Stomach (tissue), 9 donors: ENCODE data around the gene SPAG9. TPM values are rescaled to one million over a fixed set of nuclear protein-coding genes. Genes with fewer than 3 reads are reported as not detected.

Experiments used
- DNase-seq, 2 donors: peaks; one replicate each; pipeline versions ENCODE4 v3.0.0 to v3.0.0-alpha.2; 2013 to 2019
- H3K27ac ChIP-seq, 5 donors: fragments of 200-600 bp in 4 of 5; sonication (generic) in 4 of 5; one replicate each; pipeline ENCODE4 v1.5.1; 2013 to 2019; ENCODE audit warnings: mild to moderate bottlenecking in 1 of 5, moderate library complexity in 1 of 5
- H3K27me3 ChIP-seq, 3 donors: fragments of 200-600 bp; sonication (generic); one replicate each; pipeline ENCODE4 v1.5.1; 2017 to 2019; ENCODE audit warnings: mixed run types in 1 of 3
- H3K36me3 ChIP-seq, 4 donors: fragments of 200-600 bp; sonication (generic); 1 replicate in 3 of 4; 2 replicates in 1 of 4; pipeline ENCODE4 v1.5.1; 2016 to 2019
- H3K4me1 ChIP-seq, 4 donors: fragments of 200-600 bp; sonication (generic); one replicate each; pipeline ENCODE4 v1.5.1; 2016 to 2019
- H3K4me3 ChIP-seq, 4 donors: fragments of 200-600 bp; sonication (generic) in 3 of 4; one replicate each; pipeline ENCODE4 v1.5.1; 2016 to 2019; ENCODE audit warnings: mild to moderate bottlenecking in 1 of 4
- H3K9me3 ChIP-seq, 4 donors: fragments of 200-600 bp; sonication (generic); one replicate each; pipeline ENCODE4 v1.5.1; 2016 to 2019
- CTCF ChIP-seq, 7 experiments: fragments of 450-650 bp in 4 of 7; fragments of 200-600 bp in 3 of 7; sonication (generic) in 3 of 7; IDR thresholded peaks; one replicate each; pipeline ENCODE4 v1.5.1; 2016 to 2019; ENCODE audit warnings: antibody characterized with exemption in 7 of 7, control low read depth in 2 of 7, mild to moderate bottlenecking in 1 of 7
- EP300 ChIP-seq: sonication (generic); formaldehyde crosslinking; IDR thresholded peaks from one replicate; pipeline ENCODE4 v1.6.1; 2017; ENCODE audit warnings: antibody characterized with exemption
- POLR2A ChIP-seq, 4 donors: fragments of 450-650 bp; IDR thresholded peaks; one replicate each; pipeline ENCODE4 v1.6.1; 2016; ENCODE audit warnings: antibody characterized with exemption in 4 of 4, control low read depth in 2 of 4, mild to moderate bottlenecking in 1 of 4, moderate library complexity in 1 of 4
- POLR2AphosphoS5 ChIP-seq, 3 donors: sonication (generic); formaldehyde crosslinking; IDR thresholded peaks; one replicate each; pipeline ENCODE4 v1.6.1; 2016; ENCODE audit warnings: antibody characterized with exemption in 3 of 3
- WGBS, 5 donors: extraction: QIAGEN DNeasy Blood & Tissue Kit in 3 of 5; methylation state at CpG; one replicate each; pipeline versions ENCODE4 v1.1.5 to v1.1.7; 2013 to 2018; 5-methylcytosine and 5-hydroxymethylcytosine counted together
- intact Hi-C: fragments of 100-400 bp; cut with DNase I; formaldehyde crosslinking; loops from one replicate; pipeline ENCODE4 v1.15.1; 2023; ENCODE audit warnings: low total_unique reads
- polyA plus RNA-seq, 3 donors: library from polyadenylated mRNA; stranded (reverse); fragments of 200-250 nt; gene quantifications; one replicate each; pipeline ENCODE4 v1.2.3, GENCODE V29; 2013
- total RNA-seq, 5 donors: library from RNA; depleted of rRNA; stranded (reverse); fragments of >200 nt; gene quantifications; one replicate each; pipeline versions ENCODE4 v1.1.0 to v1.2.3, GENCODE V29; 2014 to 2016
- donor health status: healthy with polysubstance abuse.
- donor health status: Bipolar disorder and iron deficiency.
- donor health status: healthy.

Gene SPAG9
- total and polyA plus RNA-seq, 8 donors = 10.2 to 209 (median 56.5) TPM

- 86 to 90% (median 87%) methylated on average over 5 of the region's 5 CpGs for WGBS, 5 donors
- TF ChIP-seq CTCF (IDR thresholded peaks at IDR 0.05) = no peak
- no peak for TF ChIP-seq EP300
- TF ChIP-seq POLR2A (IDR thresholded peaks at IDR 0.05) = no peak
- no peak for TF ChIP-seq POLR2AphosphoS5 (IDR thresholded peaks at IDR 0.05)
- intact Hi-C loops = no loop called here
- H3K9me3 ChIP-seq = no peaks in the 10 kb centered on the region
- no peaks in the 10 kb centered on the region for H3K27me3 ChIP-seq
- H3K36me3 ChIP-seq = peaks cover 9 to 47% (median 44%) of the 10 kb centered on the region in 4 donors
- no peak for DNase-seq
- no peak overlapping the region for H3K27ac ChIP-seq
- peaks cover 0 to 13% (median 3%) of the 10 kb centered on the region in 4 donors for H3K4me1 ChIP-seq
- H3K4me3 ChIP-seq = no peak overlapping the region
Observed at GRCh38 chr17:51079049-51079448, 41.6 kb downstream of the SPAG9 start.

GRCh38 chr17:51078009-51078592 lies 42.6 kb downstream of the SPAG9 start:
- Histone ChIP-seq H3K27me3 (no peaks in the 10 kb centered on the region), H3K36me3 (peaks cover 9 to 47% (median 44%) of the 10 kb centered on the region in 4 donors), H3K4me1 (peaks cover 0 to 6% (median 2%) of the 10 kb centered on the region in 4 donors), H3K27ac (no peak overlapping the region), H3K4me3 (no peak overlapping the region), H3K9me3 (no peaks in the 10 kb centered on the region)
- WGBS, 5 donors = 96 to 99% (median 97%) methylated on average over 5 of the region's 5 CpGs
- DNase-seq = no peak
- TF ChIP-seq POLR2AphosphoS5 (IDR thresholded peaks at IDR 0.05) (no peak), CTCF (IDR thresholded peaks at IDR 0.05) (no peak), POLR2A (IDR thresholded peaks at IDR 0.05) (no peak), EP300 (no peak)
- intact Hi-C loops = no loop called here

- no peak for DNase-seq
- H3K36me3 ChIP-seq = peaks cover 9 to 47% (median 44%) of the 10 kb centered on the region in 4 donors
- H3K4me3 ChIP-seq = no peak overlapping the region
- peaks cover 0 to 3% (median 0%) of the 10 kb centered on the region in 4 donors for H3K4me1 ChIP-seq
- TF ChIP-seq POLR2A (IDR thresholded peaks at IDR 0.05) = no peak
- TF ChIP-seq POLR2AphosphoS5 (IDR thresholded peaks at IDR 0.05) = no peak
- no peak for TF ChIP-seq CTCF (IDR thresholded peaks at IDR 0.05)
- no peak for TF ChIP-seq EP300
- WGBS, 5 donors = 95 to 100% (median 96%) methylated on average over 3 of the region's 3 CpGs
- H3K9me3 ChIP-seq = no peaks in the 10 kb centered on the region
- intact Hi-C loops = no loop called here
- no peak overlapping the region for H3K27ac ChIP-seq
- H3K27me3 ChIP-seq = no peaks in the 10 kb centered on the region
Observed at GRCh38 chr17:51076821-51077220, 43.8 kb downstream of the SPAG9 start.

GRCh38 chr17:51071556-51071955 lies 49.1 kb downstream of the SPAG9 start:
- intact Hi-C loops = no loop called here
- no peak for DNase-seq
- Histone ChIP-seq H3K27me3 (no peaks in the 10 kb centered on the region), H3K9me3 (no peaks in the 10 kb centered on the region), H3K27ac (no peak overlapping the region), H3K4me3 (no peak overlapping the region), H3K36me3 (peaks cover 0 to 15% (median 13%) of the 10 kb centered on the region in 4 donors), H3K4me1 (peaks cover 0 to 32% (median 15%) of the 10 kb centered on the region in 4 donors)
- TF ChIP-seq EP300 (no peak), POLR2AphosphoS5 (IDR thresholded peaks at IDR 0.05) (no peak), POLR2A (IDR thresholded peaks at IDR 0.05) (no peak), CTCF (IDR thresholded peaks at IDR 0.05) (no peak)
